T-helper 9 cell (primary cell): ENCODE data around the gene PDE6G.

ENCODE experiments used
- DNase-seq: peaks from one replicate; pipeline ENCODE4 v3.0.0-alpha.2; 2020
- total RNA-seq, 2 donors: gene quantifications; one replicate each; lab custom pipeline; 2026; lab: John Stamatoyannopoulos, UW

PDE6G gene
- 0.97 to 1.5 reads per million in 2 donors for total RNA-seq

DNA sequence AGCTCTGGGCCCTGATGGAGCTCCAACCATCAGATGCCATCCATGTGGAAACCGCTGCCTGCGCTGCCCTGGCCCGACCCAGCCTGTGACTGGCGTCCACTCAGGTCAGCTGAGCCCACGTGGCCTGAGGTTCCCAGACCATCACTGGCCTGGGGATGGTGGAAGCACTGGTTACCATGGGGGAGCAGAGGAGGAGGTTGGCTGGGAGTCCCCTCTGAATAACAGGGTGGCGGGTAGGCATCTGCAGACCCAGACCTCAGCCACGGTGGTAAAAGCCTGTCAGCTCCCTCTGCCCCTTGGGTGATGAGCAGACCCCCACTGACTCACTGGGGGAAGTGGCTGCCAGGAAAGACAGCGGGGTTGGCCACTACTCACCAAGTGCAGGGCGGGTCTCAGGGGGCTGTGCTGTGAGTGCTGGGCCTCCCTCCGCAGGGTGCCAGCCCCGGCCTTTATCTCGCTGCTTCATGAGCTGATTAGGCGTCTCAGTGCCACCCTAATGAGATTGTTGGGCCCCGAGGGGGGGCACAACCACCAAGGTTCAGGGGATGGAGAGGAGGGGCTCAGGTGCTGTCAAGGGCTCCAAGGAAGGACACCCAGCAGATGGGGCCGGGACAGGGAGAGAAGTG lies at the start of gene PDE6G:
Gene PDE6G (minus strand): TSS at position 425 of the 626 bp plus-strand sequence. CDS start 3,237 bp downstream, outside the sequence.
- no peak for DNase-seq

GRCh38 chr17:81705518-81706231 lies 49.3 kb upstream of the PDE6G start:
- DNase-seq = no peak

GRCh38 chr17:81703747-81704654 lies 47.7 kb upstream of the PDE6G start:
- no peak for DNase-seq

GRCh38 chr17:81702934-81703746 lies 46.8 kb upstream of the PDE6G start, which contains the start of gene MRPL12:
Gene MRPL12, plus strand, starts transcription at chr17:81703367. Its CDS starts 135 bp downstream, at chr17:81703502.
- peak; percentile 84 for DNase-seq

- no peak for DNase-seq
Observed at GRCh38 chr17:81701288-81702071, 45.1 kb upstream of the PDE6G start.

GRCh38 chr17:81700353-81701287 lies 44.3 kb upstream of the PDE6G start:
- no peak for DNase-seq

DNA sequence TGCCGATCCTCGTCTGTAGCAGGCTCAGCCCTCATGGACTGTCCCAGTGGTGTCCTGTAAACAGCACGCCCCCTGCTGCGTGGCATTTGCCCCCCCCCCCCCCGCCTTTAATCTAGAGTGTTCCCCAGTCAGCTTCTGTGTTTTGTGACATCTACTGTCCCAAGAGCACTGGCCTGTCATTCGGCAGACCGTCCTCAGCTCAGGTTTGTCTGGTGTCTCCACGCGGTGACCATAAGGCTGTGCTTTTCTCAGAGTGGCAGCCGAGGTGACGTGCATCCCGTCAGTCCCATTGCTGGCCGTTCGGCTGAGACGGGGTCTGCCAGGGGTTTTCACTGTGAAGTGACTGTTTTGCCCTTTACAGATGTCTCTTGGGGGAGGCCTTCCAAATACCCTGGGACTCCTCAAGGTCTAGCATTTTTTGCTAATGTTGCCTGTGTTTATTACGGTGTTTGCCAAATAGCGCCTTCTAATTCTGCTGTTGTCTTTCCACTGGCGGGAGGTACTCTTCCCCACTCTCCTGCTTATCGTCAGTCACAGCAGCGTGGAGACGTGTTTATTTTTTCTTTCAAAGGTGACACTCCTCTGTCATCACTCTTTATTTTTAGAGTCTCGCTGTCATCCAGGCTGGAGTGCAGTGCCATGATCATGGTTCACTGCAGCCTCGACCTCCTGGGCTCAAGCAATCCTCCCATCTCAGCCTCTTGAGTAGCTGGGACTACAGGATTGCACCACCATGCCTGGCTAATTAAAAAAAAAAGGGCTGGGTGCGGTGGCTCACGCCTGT lies 41.1 kb upstream of the PDE6G start:
- no peak for DNase-seq

- no peak for DNase-seq
Observed at GRCh38 chr17:81696218-81696941, 40.0 kb upstream of the PDE6G start.

DNA sequence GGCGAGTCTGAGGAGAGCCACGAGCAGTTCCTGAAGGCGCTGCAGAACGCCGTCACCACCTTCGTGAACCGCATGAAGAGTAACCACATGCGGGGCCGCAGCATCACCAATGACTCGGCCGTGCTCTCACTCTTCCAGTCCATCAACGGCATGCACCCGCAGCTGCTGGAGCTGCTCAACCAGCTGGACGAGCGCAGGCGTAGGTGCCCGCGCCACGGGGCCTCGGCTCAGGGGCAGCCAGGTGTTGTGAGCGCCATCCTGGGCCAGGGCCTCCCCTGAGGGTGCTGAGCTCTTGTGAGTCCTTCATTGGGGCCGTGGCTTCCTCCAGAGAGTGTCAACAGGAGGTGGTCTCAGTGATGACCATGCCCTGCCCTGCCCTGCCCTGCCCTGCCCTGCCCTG lies 39.5 kb upstream of the PDE6G start:
- DNase-seq = no peak

- DNase-seq = no peak
Observed at GRCh38 chr17:81695211-81695610, 38.9 kb upstream of the PDE6G start.

- no peak for DNase-seq
Observed at GRCh38 chr17:81694810-81695209, 38.5 kb upstream of the PDE6G start.

- DNase-seq = no peak
Observed at GRCh38 chr17:81693509-81694210, 37.3 kb upstream of the PDE6G start.

DNA sequence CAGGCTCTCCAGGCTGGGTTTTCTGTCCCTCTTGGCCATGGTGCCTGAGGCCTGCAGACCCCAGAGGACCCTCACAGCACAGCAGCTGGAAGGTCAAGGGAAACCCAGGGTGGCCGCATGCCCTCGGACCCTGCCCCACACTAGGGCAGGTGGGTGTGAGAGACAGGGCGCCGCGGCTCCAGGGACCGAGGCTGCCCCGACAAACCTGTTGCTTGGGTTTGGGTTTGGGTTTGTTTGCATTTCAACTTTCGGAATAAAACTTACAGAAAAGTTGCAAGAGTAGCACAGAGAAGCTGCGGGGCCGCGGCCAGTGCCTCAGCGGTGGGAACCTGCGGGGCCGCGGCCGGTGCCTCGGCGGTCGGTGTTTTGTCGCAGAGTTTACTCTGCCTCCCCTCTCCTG lies 35.3 kb upstream of the PDE6G start:
- no peak for DNase-seq

DNA sequence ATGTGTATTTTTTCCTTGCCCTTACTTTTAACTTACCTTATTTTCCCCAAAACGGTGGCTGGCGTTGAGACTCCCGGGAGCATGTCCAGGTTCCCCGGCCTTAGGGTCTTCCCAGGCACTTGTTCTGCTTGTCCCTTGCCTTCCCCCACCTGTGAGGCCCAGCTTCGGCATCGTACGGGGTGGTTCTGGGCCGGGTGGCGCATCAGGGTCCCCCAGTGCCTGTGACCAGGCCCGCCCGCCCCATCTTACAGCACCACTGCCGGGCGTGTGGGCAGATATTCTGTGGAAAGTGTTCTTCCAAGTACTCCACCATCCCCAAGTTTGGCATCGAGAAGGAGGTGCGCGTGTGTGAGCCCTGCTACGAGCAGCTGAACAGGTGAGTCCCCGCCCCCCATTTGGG lies 34.9 kb upstream of the PDE6G start:
- no peak for DNase-seq

DNA sequence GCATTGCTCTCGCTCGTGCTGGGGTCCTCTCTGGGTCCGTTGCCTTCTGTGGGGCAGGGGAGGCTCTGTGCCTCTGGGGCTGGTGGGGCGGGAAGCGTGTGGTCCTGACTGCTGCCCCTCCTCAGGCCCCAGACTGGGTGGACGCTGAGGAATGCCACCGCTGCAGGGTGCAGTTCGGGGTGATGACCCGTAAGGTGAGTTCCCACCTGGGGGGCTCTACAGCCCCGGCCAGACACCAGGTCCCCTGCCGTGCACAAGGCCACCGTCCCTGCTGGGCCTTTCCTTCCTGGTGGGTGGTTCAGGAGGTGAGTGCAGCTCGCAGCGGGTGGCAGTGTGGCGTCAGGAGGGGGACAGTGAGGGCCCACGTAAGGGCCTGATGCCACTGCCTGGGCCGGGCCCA lies 34.2 kb upstream of the PDE6G start:
- DNase-seq = no peak

DNA sequence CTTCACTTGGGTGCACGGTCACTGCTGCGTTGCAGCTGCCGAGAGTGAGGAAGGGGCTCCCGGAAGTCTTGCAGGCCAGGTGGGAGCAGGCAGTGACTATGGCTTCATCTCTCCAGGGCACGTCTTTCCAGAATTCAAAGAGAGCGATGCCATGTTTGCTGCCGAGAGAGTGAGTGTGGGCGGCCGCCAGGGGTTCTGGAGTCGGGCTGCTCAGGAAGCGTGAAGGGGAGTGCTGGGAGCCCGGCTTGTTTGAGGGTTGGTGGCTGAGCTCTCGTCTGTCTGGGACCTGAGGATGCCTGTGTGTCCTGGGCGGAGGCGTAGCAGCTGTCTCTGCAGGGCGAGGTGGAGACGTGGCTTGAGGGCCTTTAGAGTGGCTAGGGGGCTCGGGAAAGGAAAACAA lies 33.7 kb upstream of the PDE6G start:
- DNase-seq = no peak

DNA sequence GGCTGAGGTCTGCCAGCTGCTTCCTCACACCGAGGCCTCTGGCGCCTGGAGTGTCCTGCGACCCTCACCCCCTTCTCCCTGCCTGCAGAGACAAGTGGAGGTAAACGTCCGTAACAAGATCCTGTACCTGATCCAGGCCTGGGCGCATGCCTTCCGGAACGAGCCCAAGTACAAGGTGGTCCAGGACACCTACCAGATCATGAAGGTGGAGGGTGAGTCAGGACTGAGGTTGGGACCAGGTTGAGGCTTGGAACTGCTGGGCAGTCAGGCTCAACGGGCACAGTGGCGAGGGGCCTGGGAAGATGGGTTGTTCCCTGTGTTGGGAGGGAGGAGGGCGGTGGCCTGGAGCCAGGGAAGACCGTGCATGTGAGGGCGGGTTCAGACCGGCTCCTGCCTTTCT lies 32.3 kb upstream of the PDE6G start:
- no peak for DNase-seq
